Stimulated activated CD4-positive, alpha-beta T cell treated with anti-CD3 and anti-CD28 coated beads, Interleukin-2, amount 100 ng/mL, for 4 hours (primary cell): ENCODE measurements around the gene OR8K5.
"Not testable (repeated sequence)": the region's sequence is repeated elsewhere in the genome, so short reads cannot be mapped to it uniquely, and the experiment has no call there.

ENCODE experiments used
- DNase-seq: peaks from one replicate; pipeline ENCODE4 v3.0.0-alpha.2; 2020; ENCODE audit warnings: low read depth

OR8K5 gene, protein sequence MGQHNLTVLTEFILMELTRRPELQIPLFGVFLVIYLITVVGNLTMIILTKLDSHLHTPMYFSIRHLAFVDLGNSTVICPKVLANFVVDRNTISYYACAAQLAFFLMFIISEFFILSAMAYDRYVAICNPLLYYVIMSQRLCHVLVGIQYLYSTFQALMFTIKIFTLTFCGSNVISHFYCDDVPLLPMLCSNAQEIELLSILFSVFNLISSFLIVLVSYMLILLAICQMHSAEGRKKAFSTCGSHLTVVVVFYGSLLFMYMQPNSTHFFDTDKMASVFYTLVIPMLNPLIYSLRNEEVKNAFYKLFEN

DNA sequence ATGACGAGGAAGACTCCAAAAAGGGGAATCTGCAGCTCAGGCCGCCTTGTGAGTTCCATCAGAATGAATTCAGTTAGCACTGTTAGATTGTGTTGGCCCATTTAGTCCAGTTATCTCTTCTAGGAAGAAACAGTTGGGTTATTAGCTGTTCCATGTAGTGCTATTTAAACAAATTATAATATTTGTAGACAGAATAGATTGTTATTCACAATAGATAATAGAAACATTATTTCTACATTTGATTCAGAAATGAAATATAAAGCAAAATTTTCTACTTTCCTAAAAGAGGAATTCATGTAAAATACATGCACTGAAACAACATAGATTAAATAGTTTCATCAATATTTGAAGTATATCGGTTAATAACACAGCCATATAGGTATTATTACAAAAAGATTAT is at the start of gene OR8K5:
Gene OR8K5 (minus strand): TSS at position 101 of the 400 bp plus-strand sequence. CDS start 0 bp downstream, at position 101.
- no peak for DNase-seq

DNA sequence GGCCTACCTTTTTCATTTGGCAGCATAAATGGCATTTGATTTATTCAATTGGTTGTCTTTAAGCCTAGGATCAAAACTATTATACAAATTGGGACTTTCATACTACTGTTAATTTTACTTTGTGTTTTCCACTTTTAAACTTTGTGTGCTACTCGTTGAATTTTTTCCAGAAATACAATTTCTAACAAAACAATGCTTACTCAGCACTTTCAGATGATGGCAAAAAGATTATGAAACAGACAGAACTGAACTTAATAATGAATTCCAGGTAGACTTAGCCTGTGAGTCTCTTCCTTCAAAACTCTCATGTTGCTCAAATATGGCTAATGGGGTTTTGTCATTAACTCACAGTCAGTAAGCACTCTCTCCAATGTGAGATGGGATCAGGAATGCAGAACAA is 47.7 kb upstream of the OR8K5 start:
- no peak for DNase-seq

DNA sequence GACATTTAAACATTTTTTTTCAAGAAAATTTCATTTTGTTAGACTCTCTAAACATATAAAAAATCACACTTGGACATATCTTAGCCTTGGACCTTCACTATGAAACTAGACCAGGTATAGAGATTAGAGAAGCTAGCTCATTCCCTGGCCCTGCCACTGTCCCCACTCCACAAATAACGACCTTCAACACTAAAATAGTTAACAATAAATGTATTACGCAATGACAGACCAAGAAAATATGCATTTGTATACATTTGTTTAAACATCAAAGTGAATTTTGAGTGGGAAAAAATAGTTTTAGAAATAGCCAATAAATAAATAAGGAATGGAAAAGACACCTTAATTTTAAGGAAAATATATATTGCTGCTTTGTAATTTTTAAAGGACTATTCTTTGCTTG is 37.2 kb upstream of the OR8K5 start:
- no peak for DNase-seq

DNA sequence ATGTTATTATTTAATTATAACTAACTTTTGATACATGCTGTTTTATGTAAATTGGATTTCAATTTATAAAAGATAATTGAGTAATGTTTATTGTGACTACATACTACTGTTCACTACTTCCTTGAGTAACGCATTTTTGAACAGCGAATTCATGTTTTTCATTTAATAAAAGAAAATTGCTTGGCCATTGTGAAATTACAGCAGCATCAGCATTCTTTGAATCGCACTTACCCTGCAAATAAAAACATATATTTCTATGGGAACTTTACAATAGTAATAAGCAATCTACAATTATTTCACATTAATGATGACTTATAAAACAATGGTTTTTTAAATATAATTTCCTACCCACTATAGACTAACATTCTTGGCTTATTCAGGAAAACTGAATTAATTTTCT is 36.6 kb upstream of the OR8K5 start:
- DNase-seq = no peak

DNA sequence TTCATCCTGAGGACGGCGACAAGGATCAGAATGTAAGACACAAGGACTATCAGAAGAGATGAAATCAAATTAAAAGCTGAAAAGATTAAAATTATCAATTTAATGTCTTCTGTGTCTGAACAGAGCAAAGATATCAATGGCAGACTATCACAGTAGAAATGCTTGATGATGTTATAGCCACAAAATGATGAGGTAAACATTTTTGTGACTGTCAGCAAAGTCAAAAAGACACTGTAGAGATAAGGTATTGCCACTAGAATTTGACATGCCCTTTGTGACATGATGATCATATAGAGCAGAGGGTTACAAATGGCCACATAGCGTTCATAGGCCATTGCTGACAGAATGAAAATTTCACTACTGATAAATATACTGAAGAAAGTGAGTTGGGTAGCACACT is 28.5 kb upstream of the OR8K5 start:
- no peak for DNase-seq

DNA sequence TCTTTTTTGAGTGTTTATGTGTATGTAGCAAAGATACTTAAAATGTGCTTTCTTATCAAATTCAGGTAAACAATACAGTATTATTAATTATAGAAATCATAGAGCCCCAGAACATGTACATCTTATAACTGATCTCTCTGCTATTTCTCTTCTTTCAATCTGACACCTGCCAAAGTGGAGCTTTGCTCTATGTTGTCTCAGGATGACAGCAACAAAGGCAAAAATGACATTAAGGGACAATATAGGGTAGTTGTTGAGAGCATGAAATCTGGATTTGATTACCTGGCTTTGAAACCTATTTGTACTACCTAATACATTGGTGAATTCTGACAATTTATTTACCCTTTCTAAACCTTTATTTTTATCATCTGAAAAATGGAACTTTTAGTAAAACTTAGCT is 23.3 kb upstream of the OR8K5 start:
- DNase-seq = no peak

DNA sequence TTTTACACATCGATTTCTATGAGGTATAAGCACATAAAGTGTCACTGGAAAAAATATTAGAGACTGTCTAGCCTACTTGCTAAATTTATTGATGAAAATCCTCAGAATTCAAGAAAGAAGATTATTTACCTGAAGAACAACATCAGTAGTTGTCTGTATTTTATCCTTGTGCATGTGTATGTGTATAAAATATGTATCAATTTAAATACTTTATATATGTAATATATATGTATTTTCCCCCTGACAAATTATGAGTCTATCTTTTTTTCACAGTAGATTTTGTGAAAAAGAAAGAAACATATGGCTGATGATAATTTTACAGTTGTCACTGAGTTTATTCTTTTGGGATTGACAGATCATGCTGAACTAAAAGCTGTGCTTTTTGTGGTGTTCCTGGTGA is 16.2 kb upstream of the OR8K5 start, which contains the start of gene OR5J2:
Gene OR5J2 (plus strand): TSS at position 301 of the 400 bp plus-strand sequence. CDS start 0 bp downstream, at position 301.
- no peak for DNase-seq

DNA sequence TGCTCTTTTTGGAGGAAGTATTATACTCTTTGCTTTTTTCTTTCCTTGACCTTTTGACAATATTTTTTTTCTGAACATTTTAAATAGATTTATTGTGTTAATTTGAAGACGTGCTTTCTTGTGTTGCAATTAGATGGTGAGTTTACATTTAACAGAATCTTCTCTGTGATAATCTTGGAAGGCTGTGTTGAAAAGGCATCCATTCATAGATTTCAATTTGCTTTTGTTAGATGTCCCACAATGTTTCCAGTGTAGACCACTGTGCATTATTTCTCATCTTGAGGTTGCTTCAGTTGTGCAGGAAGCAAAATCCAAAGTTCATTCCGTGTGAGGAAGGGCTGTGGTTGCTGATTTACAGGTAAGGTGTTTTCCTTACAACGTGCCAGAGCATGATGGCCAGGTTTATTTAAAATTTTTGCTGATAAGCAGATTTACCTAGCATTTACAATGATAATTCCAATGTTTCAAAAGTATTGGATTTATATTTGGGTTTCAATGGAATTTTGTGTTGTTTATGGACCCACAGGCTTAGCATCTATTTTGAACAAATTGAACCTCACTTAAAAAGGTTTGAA is 12.2 kb upstream of the OR8K5 start:
- no peak for DNase-seq

DNA sequence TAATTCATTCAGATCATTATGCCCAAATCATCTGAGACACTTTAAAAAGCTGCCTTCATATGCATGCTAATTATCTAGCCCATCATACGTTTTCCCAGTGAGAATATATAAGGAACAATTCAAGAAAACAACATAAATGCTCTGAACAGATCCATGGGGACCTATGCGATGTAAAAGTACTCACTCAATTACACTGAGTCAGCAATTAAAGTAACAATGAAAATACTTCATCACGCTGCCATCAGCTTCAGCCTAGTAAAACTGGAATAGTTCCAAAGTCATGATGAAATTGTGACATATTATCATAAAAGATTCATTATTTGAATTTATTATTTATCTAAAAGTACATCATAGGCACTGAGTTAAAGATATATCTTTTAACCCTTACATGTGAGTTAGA is 3.7 kb upstream of the OR8K5 start:
- DNase-seq = no peak

DNA sequence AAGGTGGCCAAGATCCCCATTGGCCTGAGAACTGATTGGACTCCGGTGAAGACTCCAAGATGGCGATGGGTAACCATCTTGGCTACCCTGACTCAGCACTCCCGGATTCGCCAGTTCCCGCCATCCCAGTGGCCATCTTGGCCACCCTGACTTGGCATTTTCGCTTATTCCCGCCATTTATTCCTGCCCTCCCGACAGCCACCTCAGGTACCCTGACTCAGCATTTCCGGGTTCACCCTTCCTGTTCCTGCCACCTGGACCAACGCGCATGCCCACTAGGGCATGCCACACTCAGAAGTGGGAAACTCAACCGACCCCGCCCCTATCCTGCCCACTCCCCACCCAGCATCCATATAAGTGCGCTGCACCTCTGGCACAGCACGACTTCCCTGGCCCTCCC is 7.8 kb downstream of the OR8K5 start:
- DNase-seq = no peak

DNA sequence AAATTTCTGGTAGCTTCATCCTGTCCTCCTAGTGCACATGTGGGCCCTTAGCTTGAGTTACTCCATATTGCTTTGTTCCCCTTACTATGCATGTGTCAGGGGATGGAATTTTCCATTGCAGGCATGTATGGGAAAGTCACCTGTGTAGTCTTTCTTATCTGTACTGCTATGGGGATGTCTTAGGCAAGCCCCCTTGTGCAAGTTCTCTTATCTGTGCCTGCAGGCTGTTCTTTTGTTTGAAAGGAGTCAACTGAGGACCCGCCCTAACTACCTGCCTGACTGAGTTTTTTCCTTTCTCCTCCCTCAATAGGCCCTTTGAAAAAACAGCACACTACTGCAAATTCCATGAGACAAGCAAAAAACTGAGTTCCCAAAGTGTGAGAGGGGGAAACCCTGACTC is 8.7 kb downstream of the OR8K5 start:
- no peak for DNase-seq

DNA sequence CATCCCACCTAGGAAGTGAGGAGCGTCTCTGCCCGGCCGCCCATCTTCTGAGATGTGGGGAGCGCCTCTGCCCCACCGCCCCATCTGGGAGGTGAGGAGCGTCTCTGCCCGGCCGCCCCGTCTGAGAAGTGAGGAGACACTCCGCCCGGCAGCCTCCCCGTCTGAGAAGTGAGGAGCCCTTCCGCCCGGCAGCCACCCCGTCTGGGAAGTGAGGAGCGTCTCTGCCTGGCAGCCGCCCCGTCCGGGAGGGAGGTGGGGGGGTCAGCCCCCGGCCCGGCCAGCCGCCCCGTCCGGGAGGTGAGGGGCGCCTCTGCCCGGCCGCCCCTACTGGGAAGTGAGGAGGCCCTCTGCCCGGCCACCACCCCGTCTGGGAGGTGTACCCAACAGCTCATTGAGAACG is 16.4 kb downstream of the OR8K5 start:
- DNase-seq = not testable (repeated sequence)

DNA sequence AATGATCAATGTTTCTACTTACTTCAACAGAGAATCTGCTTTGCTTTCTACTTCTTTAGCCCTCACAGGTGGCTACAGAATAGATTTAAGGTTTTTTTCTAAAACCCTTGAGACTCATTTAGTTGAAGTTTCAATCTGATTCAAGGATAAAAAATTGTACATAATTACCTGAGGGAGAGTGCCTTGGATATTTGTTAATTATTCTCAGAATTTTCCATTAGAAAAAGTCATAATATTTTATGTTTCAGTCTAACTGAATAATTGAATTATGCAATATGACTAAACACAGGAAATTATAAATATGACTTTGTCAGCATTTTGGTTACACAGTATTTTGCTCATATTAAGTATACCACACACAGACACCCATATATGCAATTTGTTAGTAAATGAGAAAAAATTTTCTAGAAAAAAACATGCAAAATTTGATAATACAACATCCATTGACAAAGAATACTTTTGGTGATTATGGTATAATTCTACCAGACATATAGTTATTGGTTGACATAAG is 19.9 kb downstream of the OR8K5 start, which contains the start of gene OR8J3:
Gene OR8J3 (minus strand): TSS at position 51 of the 511 bp plus-strand sequence. CDS start 2,483 bp downstream, outside the sequence.
- DNase-seq = no peak

DNA sequence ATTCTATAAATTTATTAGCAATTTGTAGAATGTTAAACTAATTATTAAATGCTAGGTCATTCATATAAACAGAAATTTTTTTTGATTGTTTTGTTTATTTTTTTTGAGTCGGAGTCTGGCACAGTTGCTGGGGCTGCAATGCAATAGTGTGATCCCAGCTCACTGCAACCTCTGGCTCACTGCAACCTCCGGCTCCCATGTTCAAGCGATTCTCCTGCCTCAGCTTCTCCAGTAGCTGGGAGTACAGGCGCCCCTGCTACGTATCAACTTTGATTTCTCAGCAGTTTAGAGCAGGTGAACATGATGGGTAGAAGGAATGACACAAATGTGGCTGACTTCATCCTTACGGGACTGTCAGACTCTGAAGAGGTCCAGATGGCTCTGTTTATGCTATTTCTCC is 38.0 kb downstream of the OR8K5 start, which contains the start of gene OR8H3:
Gene OR8H3 (plus strand): TSS at position 301 of the 400 bp plus-strand sequence. CDS start 0 bp downstream, at position 301.
- no peak for DNase-seq
